Pancreas (tissue), 10 donors: ENCODE data around the gene HMCN1. TPM values are rescaled to one million over a fixed set of nuclear protein-coding genes. Genes with fewer than 3 reads are reported as not detected.

Source experiments
- ATAC-seq, 4 donors: fragments of 200-7000 bp; cut with Tn5 transposase; one replicate each; pipeline versions ENCODE4 v1.8.0 to v1.9.1; 2020; ENCODE audit warnings: mild to moderate bottlenecking in 4 of 4, moderate library complexity in 4 of 4
- DNase-seq, 6 donors: peaks; one replicate each; pipeline ENCODE4 v3.0.0-alpha.2; 2020
- FAIRE-seq: peaks from 2 replicates; lab custom pipeline; 2012; peaks lifted over from hg19 to GRCh38; lab: Jason Lieb, UNC
- H3K27ac ChIP-seq, 4 donors: fragments of 200-600 bp; sonication (generic); 1 replicate in 3 of 4; 2 replicates in 1 of 4; pipeline versions ENCODE4 v1.5.0 to v1.8.0; 2020
- H3K27me3 ChIP-seq, 4 donors: fragments of 200-600 bp; one replicate each; pipeline ENCODE4 v1.8.0; 2021
- H3K36me3 ChIP-seq, 3 donors: fragments of 200-600 bp; sonication (generic) in 1 of 3; one replicate each; pipeline versions ENCODE4 v1.5.0 to v1.8.0; 2020 to 2021
- H3K4me1 ChIP-seq, 3 donors: fragments of 200-600 bp; one replicate each; pipeline ENCODE4 v1.8.0; 2021
- H3K4me3 ChIP-seq, 4 donors: fragments of 200-600 bp; sonication (generic) in 2 of 4; one replicate each; pipeline versions ENCODE4 v1.5.0 to v1.8.0; 2020 to 2021
- H3K9me3 ChIP-seq, 4 donors: fragments of 200-600 bp; one replicate each; pipeline ENCODE4 v1.8.0; 2021
- WGBS, 2 donors: extraction: QIAGEN DNeasy Blood & Tissue Kit; methylation state at CpG; one replicate each; pipeline ENCODE4 v1.1.7; 2013; 5-methylcytosine and 5-hydroxymethylcytosine counted together
- intact Hi-C, 3 donors: fragments of 100-400 bp; cut with DNase I; formaldehyde crosslinking; loops; one replicate each; pipeline versions ENCODE4 v1.11.1 to v1.14.2; 2022
- polyA plus RNA-seq, 2 donors: library from polyadenylated mRNA; stranded (reverse); fragments of 200-250 nt; gene quantifications; one replicate each; pipeline ENCODE4 v1.2.3, GENCODE V29; 2013
- total RNA-seq, 6 donors: library from RNA; stranded (reverse); fragmentation: NEBNext Ultra II Directional in 4 of 6; extraction: Animal tissue kit (Norgen Biotek cat#: 25700) in 4 of 6; gene quantifications; one replicate each; pipeline versions ENCODE4 v1.2.1 to v1.2.4, GENCODE V29; 2021 to 2023
- TF ChIP-seq, protein P1 (sequence below), 4 donors: fragments of 200-600 bp; sonication (generic) in 3 of 4; IDR thresholded peaks; one replicate each; pipeline versions ENCODE4 v1.5.0 to v1.8.0; 2021; ENCODE audit warnings: antibody characterized with exemption in 4 of 4
- donor health status: healthy with polysubstance abuse.
- donor health status: DM: no; HTN: no; CAD: no; lungs with moderate emphysema.
- donor health status: DM: no; HTN: no; CAD: no.
- donor health status: control.
- donor health status: control.
- donor health status: Bipolar disorder and iron deficiency.
- donor health status: DM: yes; HTN: yes; CAD: no.
- donor health status: DM: no; HTN: no; CAD: no.
- donor health status: DM: no; HTN: no; CAD: no.
- donor health status: DM: yes; HTN: yes; CAD: no.

The HMCN1 gene
- total and polyA plus RNA-seq, 8 donors, result 0.19 to 4.8 (median 0.60) TPM

GRCh38 chr1:186044079-186044685 lies 310.0 kb downstream of the HMCN1 start:
- ATAC-seq (no peak), DNase-seq (no peak), FAIRE-seq (no peak)
- no peak overlapping the region for H3K4me3 ChIP-seq
- TF ChIP-seq, protein P1, sequence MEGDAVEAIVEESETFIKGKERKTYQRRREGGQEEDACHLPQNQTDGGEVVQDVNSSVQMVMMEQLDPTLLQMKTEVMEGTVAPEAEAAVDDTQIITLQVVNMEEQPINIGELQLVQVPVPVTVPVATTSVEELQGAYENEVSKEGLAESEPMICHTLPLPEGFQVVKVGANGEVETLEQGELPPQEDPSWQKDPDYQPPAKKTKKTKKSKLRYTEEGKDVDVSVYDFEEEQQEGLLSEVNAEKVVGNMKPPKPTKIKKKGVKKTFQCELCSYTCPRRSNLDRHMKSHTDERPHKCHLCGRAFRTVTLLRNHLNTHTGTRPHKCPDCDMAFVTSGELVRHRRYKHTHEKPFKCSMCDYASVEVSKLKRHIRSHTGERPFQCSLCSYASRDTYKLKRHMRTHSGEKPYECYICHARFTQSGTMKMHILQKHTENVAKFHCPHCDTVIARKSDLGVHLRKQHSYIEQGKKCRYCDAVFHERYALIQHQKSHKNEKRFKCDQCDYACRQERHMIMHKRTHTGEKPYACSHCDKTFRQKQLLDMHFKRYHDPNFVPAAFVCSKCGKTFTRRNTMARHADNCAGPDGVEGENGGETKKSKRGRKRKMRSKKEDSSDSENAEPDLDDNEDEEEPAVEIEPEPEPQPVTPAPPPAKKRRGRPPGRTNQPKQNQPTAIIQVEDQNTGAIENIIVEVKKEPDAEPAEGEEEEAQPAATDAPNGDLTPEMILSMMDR (IDR thresholded peaks at IDR 0.05), result no peak
- no peaks in the 10 kb centered on the region for H3K9me3 ChIP-seq
- H3K36me3 ChIP-seq, result no peaks in the 10 kb centered on the region
- intact Hi-C loops, result no loop called here
- no peaks in the 10 kb centered on the region for H3K27me3 ChIP-seq
- WGBS, 2 donors, result 56 to 72% methylated on average over 3 of the region's 3 CpGs
- H3K27ac ChIP-seq, result no peak overlapping the region
- H3K4me1 ChIP-seq, result no peaks in the 10 kb centered on the region

DNA sequence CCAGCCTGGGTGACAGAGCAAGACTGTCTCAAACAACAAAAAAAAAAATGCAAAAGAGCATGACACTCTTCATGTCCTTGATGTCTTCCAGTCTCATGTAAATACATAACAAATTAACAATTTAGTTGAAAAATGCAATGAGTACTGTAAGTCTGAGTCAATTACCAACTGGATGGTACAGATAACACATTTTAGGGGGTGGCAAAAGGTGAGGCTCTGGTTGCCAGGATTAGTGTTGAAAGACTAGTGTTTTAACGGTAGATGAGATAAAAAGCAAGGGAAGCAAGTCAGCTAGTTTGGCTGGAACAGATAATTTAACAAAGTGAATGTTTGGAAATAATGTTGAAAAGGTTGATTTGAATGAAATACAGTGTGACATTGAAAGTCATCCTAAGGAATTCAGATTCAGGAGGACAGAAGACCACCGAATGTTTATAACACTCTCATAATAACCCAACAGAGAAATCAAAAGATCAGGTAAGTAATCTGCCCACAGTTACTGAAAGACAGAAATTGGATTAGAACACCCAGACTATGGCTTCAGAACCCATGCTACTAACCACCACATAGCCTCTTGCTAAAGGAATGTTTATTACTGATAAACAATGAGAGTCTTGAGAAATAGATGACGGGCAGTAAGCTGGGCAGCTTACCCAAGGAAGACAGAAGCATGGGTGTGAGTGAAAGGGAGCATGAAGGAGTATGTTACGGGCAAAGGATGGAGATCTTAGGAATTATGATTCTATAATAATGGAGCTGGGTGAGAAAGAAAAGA lies 312.4 kb downstream of the HMCN1 start:
- no peak for FAIRE-seq

DNA sequence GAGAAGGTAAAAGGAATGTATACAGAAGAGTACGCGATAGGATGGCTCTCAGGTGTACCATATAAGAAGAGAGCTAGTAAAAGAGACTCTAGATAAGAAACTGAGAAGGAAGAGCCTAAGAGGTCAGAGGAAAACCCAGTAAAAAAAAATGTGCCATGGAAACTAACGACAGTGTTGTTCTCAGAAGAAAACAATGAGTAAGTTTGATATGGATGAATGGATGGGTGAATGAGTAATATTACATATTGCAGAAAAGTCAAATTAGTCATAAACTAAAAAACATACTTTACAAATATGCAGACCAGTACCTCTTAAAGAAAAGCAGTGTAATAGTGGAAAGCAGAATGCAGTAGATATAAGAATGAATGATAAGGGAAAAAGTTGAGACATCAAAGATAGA lies 316.2 kb downstream of the HMCN1 start:
- TF ChIP-seq, protein P1 (IDR thresholded peaks at IDR 0.05), result no peak
- Histone ChIP-seq H3K9me3 (no peaks in the 10 kb centered on the region), H3K4me3 (no peak overlapping the region), H3K4me1 (no peaks in the 10 kb centered on the region), H3K36me3 (no peaks in the 10 kb centered on the region), H3K27ac (no peak overlapping the region), H3K27me3 (no peaks in the 10 kb centered on the region)
- no peak for ATAC-seq
- no peak for DNase-seq
- 75 to 83% methylated on average over 3 of the region's 3 CpGs for WGBS, 2 donors
- no peak for FAIRE-seq
- intact Hi-C loops, result no loop called here

More for the DNA sequence above, 312.4 kb downstream of the HMCN1 start:
- no peaks in the 10 kb centered on the region for H3K27me3 ChIP-seq
- H3K36me3 ChIP-seq, result no peaks in the 10 kb centered on the region
- no peak for DNase-seq
- 71 to 73% methylated on average over 4 of the region's 4 CpGs for WGBS, 2 donors
- no peak for ATAC-seq
- intact Hi-C loops, result no loop called here
- TF ChIP-seq, protein P1 (IDR thresholded peaks at IDR 0.05), result no peak
- H3K27ac ChIP-seq, result no peak overlapping the region
- no peak overlapping the region for H3K4me3 ChIP-seq
- no peaks in the 10 kb centered on the region for H3K4me1 ChIP-seq
- no peaks in the 10 kb centered on the region for H3K9me3 ChIP-seq

GRCh38 chr1:186054003-186054402 lies 319.8 kb downstream of the HMCN1 start:
- intact Hi-C loops, result no loop called here
- no peak overlapping the region for H3K4me3 ChIP-seq
- FAIRE-seq, result no peak
- no peaks in the 10 kb centered on the region for H3K27me3 ChIP-seq
- no peak overlapping the region for H3K27ac ChIP-seq
- H3K9me3 ChIP-seq, result no peaks in the 10 kb centered on the region
- ATAC-seq, result no peak
- 70% methylated on average over 2 of the region's 2 CpGs for WGBS, 2 donors
- no peaks in the 10 kb centered on the region for H3K36me3 ChIP-seq
- TF ChIP-seq, protein P1 (IDR thresholded peaks at IDR 0.05), result no peak
- peaks cover 0 to 5% (median under 1%) of the 10 kb centered on the region in 3 donors for H3K4me1 ChIP-seq
- no peak for DNase-seq

- ATAC-seq, result no peak
- intact Hi-C loops, result no loop called here
- TF ChIP-seq, protein P1 (IDR thresholded peaks at IDR 0.05), result no peak
Observed at GRCh38 chr1:186054932-186055331, 320.7 kb downstream of the HMCN1 start.

More at GRCh38 chr1:186054932-186055331, 320.7 kb downstream of the HMCN1 start:
- FAIRE-seq (no peak), DNase-seq (no peak)
- H3K27me3 ChIP-seq, result no peaks in the 10 kb centered on the region
- WGBS, 2 donors, result 89 to 97% methylated on average over 2 of the region's 2 CpGs
- peaks cover 0 to 6% (median 5%) of the 10 kb centered on the region in 3 donors for H3K4me1 ChIP-seq
- no peak overlapping the region for H3K4me3 ChIP-seq
- H3K36me3 ChIP-seq, result no peaks in the 10 kb centered on the region
- H3K9me3 ChIP-seq, result no peaks in the 10 kb centered on the region
- H3K27ac ChIP-seq, result no peak overlapping the region
